ENCODE measurements around the gene KCNB1.

- TF ChIP-seq POLR2A (IDR thresholded peaks at IDR 0.05) (no peak), CTCF (IDR thresholded peaks at IDR 0.05) (no peak)
Observed at GRCh38 chr20:49347156-49347555, 135.3 kb downstream of the KCNB1 start.

Measured in uterus (tissue), 2 donors.